Common myeloid progenitor, CD34-positive (primary cell): Measurements from ENCODE around the gene FAM107B.
"Not testable (repeated sequence)": the region's sequence is repeated elsewhere in the genome, so short reads cannot be mapped to it uniquely, and the experiment has no call there.

Experiments used
- CTCF ChIA-PET: fragments of 350-600 bp; sonication (Branson Sonifier 250); formaldehyde crosslinking; loops from one replicate; lab custom pipeline; 2021; ENCODE audit warnings: antibody characterized with exemption; lab: Charles Lee
- POLR2A ChIA-PET: fragments of 350-600 bp; sonication (Branson Sonifier 250); formaldehyde crosslinking; loops from one replicate; lab custom pipeline; 2021; ENCODE audit warnings: antibody characterized with exemption; lab: Charles Lee
- DNase-seq, 3 donors: peaks; one replicate each; pipeline versions ENCODE4 v3.0.0 to v3.0.0-alpha.2; 2013
- H3K27ac ChIP-seq, 2 experiments: 1 replicate in 1 of 2; 2 replicates in 1 of 2; pipeline ENCODE4 v1.7.0; 2013; ENCODE audit warnings: inconsistent platforms in 2 of 2, low read length in 2 of 2, mild to moderate bottlenecking in 2 of 2, low read depth in 1 of 2, moderate library complexity in 1 of 2; ENCODE audit not compliant: severe bottlenecking in 2 of 2, insufficient read depth in 1 of 2, poor library complexity in 1 of 2
- H3K27me3 ChIP-seq, 5 experiments: replicated peaks in 2 of 5; 1 replicate in 3 of 5; 2 replicates in 2 of 5; pipeline versions ENCODE4 v1.6.1 to v1.7.0; 2013; ENCODE audit warnings: low read length in 4 of 5, mild to moderate bottlenecking in 2 of 5, moderate library complexity in 2 of 5, inconsistent platforms in 1 of 5; ENCODE audit not compliant: insufficient read depth in 5 of 5, control insufficient read depth in 4 of 5
- H3K36me3 ChIP-seq, 4 experiments: 1 replicate in 2 of 4; 2 replicates in 2 of 4; pipeline versions ENCODE4 v1.6.1 to v1.7.0; 2013; ENCODE audit warnings: low read length in 3 of 4, control low read depth in 1 of 4, mild to moderate bottlenecking in 1 of 4; ENCODE audit not compliant: control insufficient read depth in 4 of 4, insufficient read depth in 4 of 4
- H3K4me1 ChIP-seq, 4 experiments: 1 replicate in 3 of 4; 2 replicates in 1 of 4; pipeline versions ENCODE4 v1.6.1 to v1.7.1; 2013; ENCODE audit warnings: low read length in 3 of 4, mild to moderate bottlenecking in 3 of 4, control low read depth in 1 of 4, inconsistent platforms in 1 of 4, moderate library complexity in 1 of 4; ENCODE audit not compliant: control insufficient read depth in 4 of 4, insufficient read depth in 4 of 4; ENCODE audit errors: control extremely low read depth in 1 of 4
- H3K4me3 ChIP-seq, 7 experiments: 1 replicate in 4 of 7; 2 replicates in 3 of 7; pipeline versions ENCODE4 v1.5.1 to v1.7.0; 2013; ENCODE audit warnings: mild to moderate bottlenecking in 7 of 7, low read length in 6 of 7, moderate library complexity in 6 of 7, inconsistent platforms in 2 of 7, low read depth in 2 of 7, control low read depth in 1 of 7; ENCODE audit not compliant: insufficient read depth in 4 of 7, control insufficient read depth in 1 of 7; ENCODE audit errors: extremely low read depth in 1 of 7
- H3K9me3 ChIP-seq, 5 experiments: 1 replicate in 4 of 5; 2 replicates in 1 of 5; pipeline versions ENCODE4 v1.6.1 to v1.7.1; 2013; ENCODE audit warnings: low read length in 4 of 5, mild to moderate bottlenecking in 2 of 5, inconsistent platforms in 1 of 5, low read depth in 1 of 5, moderate library complexity in 1 of 5; ENCODE audit not compliant: control insufficient read depth in 4 of 5, insufficient read depth in 2 of 5; ENCODE audit errors: control extremely low read depth in 1 of 5
- WGBS: methylation state at CpG from one replicate; pipeline ENCODE4 v1.1.5; 2013; ENCODE audit not compliant: insufficient coverage; 5-methylcytosine and 5-hydroxymethylcytosine counted together

The FAM107B gene

DNA sequence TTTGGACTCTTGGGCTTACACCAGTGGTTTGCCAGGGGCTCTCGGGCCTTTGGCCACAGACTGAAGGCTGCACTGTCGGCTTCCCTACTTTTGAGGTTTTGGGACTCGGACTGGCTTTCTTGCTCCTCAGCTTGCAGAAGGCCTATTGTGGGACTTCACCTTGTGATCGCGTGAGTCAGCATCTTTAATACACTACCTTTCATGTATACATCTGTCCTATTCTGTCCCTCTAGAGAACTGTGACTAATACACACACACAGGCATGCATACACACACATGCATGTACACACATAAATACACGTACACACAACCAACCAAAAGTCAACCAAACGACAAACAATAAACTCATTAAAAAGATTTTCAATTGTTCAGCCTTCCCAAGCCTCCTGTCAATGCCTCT, 86.5 kb downstream of the FAM107B start:
- POLR2A ChIA-PET, H3K36me3 ChIP-seq, CTCF ChIA-PET: not testable (repeated sequence)

DNA sequence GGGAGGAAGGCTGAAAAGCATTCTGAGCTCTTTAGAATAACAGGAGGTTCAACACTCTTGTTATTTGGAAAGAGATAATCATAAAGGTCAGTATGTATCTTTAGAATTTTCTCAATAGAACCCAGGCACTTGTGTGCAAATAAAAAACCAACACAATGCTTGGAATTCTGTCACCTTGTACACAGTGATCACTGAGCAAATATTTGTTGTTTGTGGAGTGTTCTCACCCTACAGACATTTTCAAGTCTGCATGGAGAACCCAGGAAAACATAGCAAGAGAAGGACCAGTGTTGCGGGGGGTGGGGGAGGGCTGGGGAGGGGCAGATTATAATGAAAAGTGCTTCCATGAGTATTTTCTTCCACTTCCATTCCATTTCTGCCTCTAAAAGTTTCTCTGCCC, 87.4 kb downstream of the FAM107B start:
- H3K27ac ChIP-seq: no peak overlapping the region
- peaks cover 0 to 9% (median 2%) of the 10 kb centered on the region in 4 experiments for H3K4me1 ChIP-seq
- ChIA-PET CTCF (no interaction called here), POLR2A (no interaction called here)
- WGBS: no CpG with 5 or more reads among the region's 1 CpG
- no peaks in the 10 kb centered on the region for H3K27me3 ChIP-seq
- no peaks in the 10 kb centered on the region for H3K9me3 ChIP-seq
- no peaks in the 10 kb centered on the region for H3K36me3 ChIP-seq
- H3K4me3 ChIP-seq: no peak overlapping the region
- no peak for DNase-seq

More for the DNA sequence above, 86.5 kb downstream of the FAM107B start:
- peak in 2 of 3 donors; percentile 39 to 70 for DNase-seq
- not testable (repeated sequence) for H3K4me1 ChIP-seq, H3K9me3 ChIP-seq, H3K4me3 ChIP-seq, H3K27ac ChIP-seq, H3K27me3 ChIP-seq
- 70% methylated on average over 5 of the region's 7 CpGs for WGBS

GRCh38 chr10:14686356-14686755, 88.3 kb downstream of the FAM107B start:
- 94% methylated on average over 3 of the region's 5 CpGs for WGBS
- Histone ChIP-seq H3K27me3 (no peaks in the 10 kb centered on the region), H3K4me3 (no peak overlapping the region), H3K36me3 (no peaks in the 10 kb centered on the region), H3K4me1 (peaks cover 0 to 9% (median 2%) of the 10 kb centered on the region in 4 experiments), H3K27ac (no peak overlapping the region), H3K9me3 (no peaks in the 10 kb centered on the region)
- CTCF ChIA-PET: interaction anchor here (0.7 kb wide), 1 partner anchor 30 kb away, joined by 3 read pairs; no protein-coding TSS in a partner anchor
- no peak for DNase-seq
- POLR2A ChIA-PET: no interaction called here

DNA sequence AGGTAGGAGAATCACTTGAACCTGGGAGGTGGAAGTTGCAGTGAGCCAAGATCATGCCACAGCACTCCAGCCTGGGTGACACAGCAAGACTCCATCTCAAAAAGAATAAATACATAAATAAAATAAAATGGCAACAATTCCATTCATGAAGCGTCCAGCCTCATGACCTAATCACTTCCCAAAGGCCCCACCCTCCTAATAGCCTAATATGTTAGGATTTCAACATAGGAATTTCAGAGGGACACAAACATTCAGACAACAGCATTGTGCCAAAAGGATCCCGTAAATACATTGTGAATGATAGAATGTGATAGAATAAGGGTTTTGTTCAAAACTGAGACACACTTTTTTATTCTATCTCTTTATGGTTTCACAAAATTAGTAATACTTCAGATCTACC, 90.3 kb downstream of the FAM107B start:
- ChIA-PET CTCF (interaction anchor here (0.6 to 1.1 kb wide), 2 partner anchors 13 to 22 kb away, joined by 3 read pairs; no protein-coding TSS in a partner anchor), POLR2A (no interaction called here)

GRCh38 chr10:14683256-14683655, 91.4 kb downstream of the FAM107B start:
- no peaks in the 10 kb centered on the region for H3K9me3 ChIP-seq
- WGBS: 84% methylated on average over 4 of the region's 6 CpGs
- CTCF ChIA-PET: no interaction called here
- no peak overlapping the region for H3K4me3 ChIP-seq
- no peak overlapping the region for H3K27ac ChIP-seq
- H3K4me1 ChIP-seq: peaks cover 0 to under 1% (median 0%) of the 10 kb centered on the region in 4 experiments
- H3K27me3 ChIP-seq: no peaks in the 10 kb centered on the region
- DNase-seq: no peak
- POLR2A ChIA-PET: no interaction called here
- H3K36me3 ChIP-seq: no peaks in the 10 kb centered on the region

More for the DNA sequence above, 90.3 kb downstream of the FAM107B start:
- Histone ChIP-seq H3K27ac (no peak overlapping the region), H3K4me1 (peaks cover 0 to 9% (median 2%) of the 10 kb centered on the region in 4 experiments), H3K27me3 (no peaks in the 10 kb centered on the region), H3K36me3 (no peaks in the 10 kb centered on the region), H3K9me3 (no peaks in the 10 kb centered on the region), H3K4me3 (no peak overlapping the region)
- DNase-seq: no peak
- no CpG with 5 or more reads among the region's 2 CpGs for WGBS

- 96% methylated on average over 4 of the region's 7 CpGs for WGBS
- no peaks in the 10 kb centered on the region for H3K4me1 ChIP-seq
- H3K36me3 ChIP-seq: no peaks in the 10 kb centered on the region
- no peak overlapping the region for H3K27ac ChIP-seq
- ChIA-PET POLR2A (no interaction called here), CTCF (interaction anchor here (0.7 kb wide), 1 partner anchor 91 kb away, joined by 3 read pairs; no protein-coding TSS in a partner anchor)
- H3K27me3 ChIP-seq: no peaks in the 10 kb centered on the region
- no peaks in the 10 kb centered on the region for H3K9me3 ChIP-seq
- H3K4me3 ChIP-seq: no peak overlapping the region
- no peak for DNase-seq
Observed at GRCh38 chr10:14681802-14682201, 92.9 kb downstream of the FAM107B start.

DNA sequence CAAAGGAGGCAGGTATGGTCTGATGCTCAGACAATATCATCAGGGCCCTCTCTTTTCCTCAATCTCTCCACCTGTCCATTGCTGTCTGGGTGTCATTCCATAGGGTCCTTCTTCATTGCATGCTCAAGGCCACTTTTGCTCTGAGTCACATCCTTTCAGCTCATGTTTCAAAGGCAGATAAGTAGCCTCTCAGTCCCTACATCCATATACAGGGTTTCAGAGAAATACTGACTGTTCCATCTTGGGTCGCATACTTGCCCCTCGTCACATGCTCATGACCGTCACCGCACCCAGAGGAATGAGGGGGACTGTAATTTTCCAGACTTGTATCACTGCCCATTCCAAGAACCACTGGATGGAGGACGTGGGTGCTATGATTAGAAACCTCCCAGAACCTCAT, 93.4 kb downstream of the FAM107B start:
- WGBS: 97% methylated on average over 5 of the region's 5 CpGs
- Histone ChIP-seq H3K9me3 (no peaks in the 10 kb centered on the region), H3K36me3 (no peaks in the 10 kb centered on the region), H3K4me3 (no peak overlapping the region), H3K4me1 (no peaks in the 10 kb centered on the region), H3K27ac (no peak overlapping the region), H3K27me3 (no peaks in the 10 kb centered on the region)
- DNase-seq: no peak
- ChIA-PET CTCF (interaction anchor here (0.7 kb wide), 1 partner anchor 92 kb away, joined by 3 read pairs; no protein-coding TSS in a partner anchor), POLR2A (no interaction called here)
